GM12891 (cell line): Measurements from ENCODE around the gene KIAA0319L.
"Not testable (repeated sequence)": the region's sequence is repeated elsewhere in the genome, so short reads cannot be mapped to it uniquely, and the experiment has no call there.

Source experiments
- DNase-seq: peaks from one replicate; pipeline ENCODE4 v3.0.0; 2011; ENCODE audit warnings: low spot score; ENCODE audit not compliant: insufficient read length
- FAIRE-seq: peaks from 2 replicates; lab custom pipeline; 2011; peaks lifted over from hg19 to GRCh38; lab: Jason Lieb, UNC
- PAX5 ChIP-seq: IDR thresholded peaks from 2 replicates; pipeline ENCODE4 v1.6.1; 2011; ENCODE audit warnings: low read length, moderate library complexity, mild to moderate bottlenecking; ENCODE audit not compliant: insufficient read depth, severe bottlenecking
- POLR2A ChIP-seq: IDR thresholded peaks from 2 replicates; pipeline ENCODE4 v1.6.1; 2011; ENCODE audit warnings: low read depth, low read length, control low read depth
- POLR2AphosphoS5 ChIP-seq: IDR thresholded peaks from 2 replicates; pipeline ENCODE4 v1.6.1; 2011; ENCODE audit warnings: low read depth, low read length, control low read depth
- POU2F2 ChIP-seq: IDR thresholded peaks from 2 replicates; pipeline ENCODE4 v1.6.1; 2011; ENCODE audit warnings: low read depth, mild to moderate bottlenecking, control low read depth, low read length, moderate library complexity
- SPI1 ChIP-seq: IDR thresholded peaks from 2 replicates; pipeline ENCODE4 v1.6.1; 2011; ENCODE audit warnings: low read depth, low read length, control low read depth
- TAF1 ChIP-seq: IDR thresholded peaks from 2 replicates; pipeline ENCODE4 v1.6.1; 2011; ENCODE audit warnings: low read depth, low read length, control low read depth

KIAA0319L gene

GRCh38 chr1:35580949-35581388 lies 23.8 kb upstream of the KIAA0319L start:
- TF ChIP-seq PAX5 (no peak), SPI1 (no peak), POU2F2 (no peak), POLR2A (no peak), TAF1 (no peak), POLR2AphosphoS5 (no peak)
- no peak for FAIRE-seq
- no peak for DNase-seq

- TF ChIP-seq SPI1: no peak
- no peak for TF ChIP-seq TAF1
- TF ChIP-seq POLR2A: no peak
- FAIRE-seq (peak; percentile 93), DNase-seq (peak; percentile 73)
These were observed 20.1 kb upstream of the KIAA0319L start for GRCh38 chr1:35577071-35577998.

- DNase-seq, FAIRE-seq: not testable (repeated sequence)
These were observed 19.5 kb upstream of the KIAA0319L start for GRCh38 chr1:35576766-35577070.

GRCh38 chr1:35576061-35576765 lies 19.0 kb upstream of the KIAA0319L start:
- no peak for DNase-seq
- no peak for FAIRE-seq
- TF ChIP-seq POLR2AphosphoS5 (no peak), SPI1 (no peak), POLR2A (no peak), POU2F2 (no peak)

GRCh38 chr1:35575416-35575958 lies 18.3 kb upstream of the KIAA0319L start:
- no peak for TF ChIP-seq POLR2AphosphoS5
- FAIRE-seq (no peak), DNase-seq (no peak)

- FAIRE-seq (no peak), DNase-seq (no peak)
- no peak for TF ChIP-seq PAX5
- TF ChIP-seq SPI1: no peak
- TF ChIP-seq TAF1: no peak
- TF ChIP-seq POLR2AphosphoS5: no peak
- no peak for TF ChIP-seq POU2F2
- no peak for TF ChIP-seq POLR2A
These were observed 17.6 kb upstream of the KIAA0319L start for GRCh38 chr1:35574655-35575415.

GRCh38 chr1:35574125-35574654 lies 17.0 kb upstream of the KIAA0319L start:
- no peak for FAIRE-seq

GRCh38 chr1:35573198-35574124 lies 16.3 kb upstream of the KIAA0319L start, which contains the start of gene TFAP2E:
TSS of gene TFAP2E (plus strand) at chr1:35573314. CDS start at chr1:35573578, 264 bp downstream.
- TF ChIP-seq PAX5: no peak
- no peak for TF ChIP-seq POLR2A
- TF ChIP-seq TAF1: no peak
- no peak for TF ChIP-seq POU2F2
- TF ChIP-seq POLR2AphosphoS5: no peak
- no peak for TF ChIP-seq SPI1
- DNase-seq: no peak

More at GRCh38 chr1:35574125-35574654, 17.0 kb upstream of the KIAA0319L start:
- TF ChIP-seq TAF1 (no peak), POU2F2 (no peak), POLR2A (no peak), PAX5 (no peak), SPI1 (no peak), POLR2AphosphoS5 (no peak)
- no peak for DNase-seq

GRCh38 chr1:35572296-35572695 lies 15.1 kb upstream of the KIAA0319L start:
- TF ChIP-seq POLR2A: no peak
- no peak for TF ChIP-seq PAX5
- TF ChIP-seq POU2F2: no peak
- TF ChIP-seq TAF1: no peak
- no peak for TF ChIP-seq SPI1
- no peak for TF ChIP-seq POLR2AphosphoS5
- FAIRE-seq (peak; percentile 63), DNase-seq (no peak)

More at GRCh38 chr1:35573198-35574124, 16.3 kb upstream of the KIAA0319L start, which contains the start of gene TFAP2E:
- no peak for FAIRE-seq
